GM18519 (cell line): ENCODE data around the gene GPR157.
"Not testable (repeated sequence)": the region's sequence is repeated elsewhere in the genome, so short reads cannot be mapped to it uniquely, and the experiment has no call there.

Experiments used
- ATAC-seq: cut with Tn5 transposase; IDR thresholded peaks from one replicate; pipeline ENCODE4 v1.9.1; 2021; ENCODE audit warnings: mild to moderate bottlenecking, moderate library complexity; ENCODE audit not compliant: unreplicated experiment, low FRiP score

The GPR157 gene

GRCh38 chr1:9149151-9149550 lies 20.2 kb upstream of the GPR157 start:
- no peak for ATAC-seq

GRCh38 chr1:9146156-9146555 lies 17.3 kb upstream of the GPR157 start:
- no peak for ATAC-seq

- ATAC-seq = no peak
Measured at GRCh38 chr1:9145714-9146113, 16.8 kb upstream of the GPR157 start.

GRCh38 chr1:9145021-9145668 lies 16.2 kb upstream of the GPR157 start:
- no peak for ATAC-seq

- not testable (repeated sequence) for ATAC-seq
Measured at GRCh38 chr1:9144494-9144893, 15.6 kb upstream of the GPR157 start.

GRCh38 chr1:9143250-9143649 lies 14.3 kb upstream of the GPR157 start:
- ATAC-seq = no peak

- no peak for ATAC-seq
Measured at GRCh38 chr1:9139930-9140329, 11.0 kb upstream of the GPR157 start.

GRCh38 chr1:9136932-9137331 lies 8.0 kb upstream of the GPR157 start:
- ATAC-seq = no peak

- no peak for ATAC-seq
Measured at GRCh38 chr1:9135073-9135836, 6.4 kb upstream of the GPR157 start.

GRCh38 chr1:9133870-9134585 lies 5.1 kb upstream of the GPR157 start:
- ATAC-seq = no peak

GRCh38 chr1:9129266-9130041 lies 552 bp upstream of the GPR157 start:
- ATAC-seq = no peak

- no peak for ATAC-seq
Measured at GRCh38 chr1:9128166-9128519, 759 bp downstream of the GPR157 start.

- ATAC-seq = no peak
Measured at GRCh38 chr1:9127395-9128165, 1.3 kb downstream of the GPR157 start.

GRCh38 chr1:9126511-9126910 lies 2.4 kb downstream of the GPR157 start:
- no peak for ATAC-seq

GRCh38 chr1:9125847-9126246 lies 3.1 kb downstream of the GPR157 start:
- ATAC-seq = not testable (repeated sequence)

- no peak for ATAC-seq
Measured at GRCh38 chr1:9125325-9125724, 3.6 kb downstream of the GPR157 start.

GRCh38 chr1:9124389-9124788 lies 4.5 kb downstream of the GPR157 start:
- not testable (repeated sequence) for ATAC-seq

- not testable (repeated sequence) for ATAC-seq
Measured at GRCh38 chr1:9123665-9124064, 5.2 kb downstream of the GPR157 start.

- no peak for ATAC-seq
Measured at GRCh38 chr1:9121496-9122409, 7.1 kb downstream of the GPR157 start.
